ENCODE measurements around the gene FNDC3B.

FNDC3B gene

DNA sequence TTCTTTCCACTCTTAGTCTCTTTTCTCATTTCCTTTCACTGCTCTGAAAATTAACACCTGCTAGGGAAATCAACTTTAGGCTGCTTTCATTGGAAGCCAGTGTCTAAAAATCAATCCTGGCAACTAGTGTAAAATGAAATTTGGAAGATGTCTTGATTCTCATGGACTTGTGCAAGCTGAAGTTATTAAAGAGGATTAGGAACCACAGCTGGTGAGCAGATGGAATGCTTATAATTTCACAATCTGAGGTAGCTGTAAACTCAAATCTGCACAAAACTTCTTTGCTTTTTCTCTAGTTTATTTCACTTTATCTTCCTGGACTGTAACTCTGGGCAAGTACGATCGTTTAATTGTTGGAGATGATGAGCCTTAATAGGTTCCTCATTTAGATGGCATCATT lies 233.3 kb downstream of the FNDC3B start:
- DNase-seq = no peak

GRCh38 chr3:172273378-172273777 lies 234.0 kb downstream of the FNDC3B start:
- no peak for DNase-seq

DNA sequence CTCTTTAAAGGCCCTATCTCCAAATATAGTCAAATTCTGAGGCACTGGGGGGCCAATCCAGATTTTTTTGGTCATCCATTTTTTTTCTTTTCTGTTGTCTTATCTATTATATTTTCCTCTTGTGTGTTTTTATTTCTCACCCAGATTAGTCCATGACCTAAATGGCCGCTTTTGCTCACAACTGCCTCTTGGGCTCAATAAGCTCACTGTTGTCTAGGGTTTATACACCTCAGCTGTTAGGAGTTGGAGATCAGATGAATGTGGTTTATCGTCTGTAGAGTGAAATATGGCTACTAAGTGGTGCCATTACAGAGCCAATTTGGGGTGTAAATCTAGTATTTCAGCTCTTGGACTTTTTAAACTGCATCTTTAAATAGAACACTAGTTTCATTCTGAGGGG lies 235.5 kb downstream of the FNDC3B start:
- no peak for DNase-seq

- no peak for DNase-seq
Observed at GRCh38 chr3:172275586-172275985, 236.2 kb downstream of the FNDC3B start.

GRCh38 chr3:172276103-172276502 lies 236.7 kb downstream of the FNDC3B start:
- no peak for DNase-seq

DNA sequence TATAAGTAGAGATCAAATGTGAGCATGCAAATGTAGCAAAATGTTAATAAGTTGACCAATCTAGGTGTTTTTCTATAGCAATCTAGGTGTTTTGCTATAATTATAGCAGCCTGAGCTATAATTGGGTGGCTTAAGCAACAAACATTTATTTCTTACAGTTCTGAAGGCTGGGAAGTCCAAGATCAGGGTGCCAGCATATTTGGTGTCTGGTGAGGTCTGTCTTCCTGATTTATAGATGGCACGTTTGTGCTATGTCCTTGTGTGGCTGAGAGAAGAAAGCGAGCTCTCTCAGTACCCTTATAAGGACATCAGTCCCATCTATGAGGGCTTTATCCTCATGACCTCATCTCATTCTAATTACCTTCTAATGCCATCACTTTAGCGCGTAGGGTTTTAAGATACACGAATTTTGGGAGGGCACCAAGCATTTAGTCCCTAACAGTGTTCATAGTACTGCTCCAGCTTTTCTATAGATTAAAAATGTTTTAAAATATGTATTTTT lies 237.8 kb downstream of the FNDC3B start:
- no peak for DNase-seq

DNA sequence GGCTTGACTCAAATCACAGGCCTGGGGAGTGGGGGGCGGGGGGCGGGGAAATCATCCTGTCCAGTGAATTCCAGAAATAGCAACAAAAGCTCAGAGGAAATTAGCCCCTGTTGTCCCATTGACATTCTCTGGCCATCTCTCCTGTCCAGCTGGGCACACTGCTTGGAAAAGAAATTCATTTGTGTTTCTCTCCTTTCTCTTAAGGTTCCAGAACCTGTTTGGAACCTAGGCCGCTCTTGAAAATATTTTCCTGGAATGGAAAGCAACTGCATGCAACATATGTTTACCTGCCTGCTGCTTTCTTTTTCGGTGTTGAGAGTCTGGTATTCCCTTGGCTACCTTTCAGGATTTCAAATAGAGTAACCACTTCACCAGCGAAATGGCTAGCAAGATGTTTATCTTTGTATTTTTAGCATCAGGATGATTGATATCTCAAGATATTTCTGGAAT lies 239.8 kb downstream of the FNDC3B start:
- peak; percentile 58 for DNase-seq

DNA sequence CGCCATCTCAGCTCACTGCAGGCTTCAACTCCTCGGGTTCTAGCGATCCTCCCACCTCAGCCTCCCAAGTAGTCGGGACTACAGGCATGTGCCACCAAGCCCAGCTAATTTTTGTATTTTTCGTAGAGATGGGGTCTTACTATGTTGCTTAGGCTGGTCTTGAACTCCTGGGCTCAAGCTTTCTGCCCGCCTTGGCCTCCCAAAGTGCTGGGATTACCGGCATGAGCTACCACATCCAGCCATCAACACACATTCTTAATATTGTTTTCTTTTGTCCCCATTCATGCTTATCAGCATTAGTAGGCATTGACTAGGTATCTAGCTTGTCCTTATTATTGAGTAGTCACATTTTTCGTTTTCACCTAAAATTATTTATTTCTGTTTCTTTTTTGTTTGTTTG lies 240.6 kb downstream of the FNDC3B start:
- no peak for DNase-seq

- no peak for DNase-seq
Observed at GRCh38 chr3:172280406-172281051, 241.2 kb downstream of the FNDC3B start.

- DNase-seq = no peak
Observed at GRCh38 chr3:172281884-172282283, 242.5 kb downstream of the FNDC3B start.

DNA sequence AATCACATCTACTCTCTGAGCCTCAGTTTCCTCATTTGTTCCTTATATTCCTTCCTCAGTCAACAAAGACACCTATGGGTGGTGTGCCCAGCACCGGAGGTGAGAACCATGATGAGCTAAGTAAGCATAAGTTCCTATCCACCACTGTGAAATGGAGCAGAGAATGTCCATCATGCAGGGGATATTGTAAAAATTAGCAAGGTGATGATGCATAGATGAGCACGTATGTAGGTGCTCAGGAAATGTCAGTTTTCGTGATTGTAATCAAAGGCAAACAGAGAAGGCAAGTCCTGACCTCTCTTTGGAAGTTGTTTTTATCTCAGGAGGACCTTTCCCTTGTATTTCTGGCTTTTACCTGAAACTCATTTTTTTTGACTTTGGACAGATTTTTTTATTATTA lies 243.5 kb downstream of the FNDC3B start:
- DNase-seq = no peak

DNA sequence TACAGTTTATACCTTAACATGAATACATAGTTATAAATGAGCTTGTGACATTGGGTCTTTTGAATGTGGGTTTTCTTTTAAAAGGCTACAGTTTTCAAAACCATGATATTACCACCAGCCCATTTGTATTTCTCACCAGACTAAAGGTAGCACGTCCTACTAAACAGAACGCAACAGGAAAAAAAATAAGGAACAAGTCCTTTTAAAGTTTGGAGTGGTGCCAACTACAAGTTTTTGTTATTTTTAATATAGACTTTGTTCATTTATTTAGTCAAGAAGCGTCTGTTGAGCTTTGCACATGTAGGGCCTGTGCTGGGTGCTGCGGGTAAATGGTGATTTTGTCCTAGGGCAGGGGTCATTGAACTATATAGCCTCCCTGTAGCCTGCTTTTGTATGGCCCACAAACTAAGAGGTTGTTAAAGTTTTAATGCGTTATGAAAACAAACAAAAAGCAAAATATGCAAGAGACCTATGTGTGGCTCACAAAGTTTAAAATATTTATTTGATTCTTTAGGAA lies 244.5 kb downstream of the FNDC3B start:
- no peak for DNase-seq

DNA sequence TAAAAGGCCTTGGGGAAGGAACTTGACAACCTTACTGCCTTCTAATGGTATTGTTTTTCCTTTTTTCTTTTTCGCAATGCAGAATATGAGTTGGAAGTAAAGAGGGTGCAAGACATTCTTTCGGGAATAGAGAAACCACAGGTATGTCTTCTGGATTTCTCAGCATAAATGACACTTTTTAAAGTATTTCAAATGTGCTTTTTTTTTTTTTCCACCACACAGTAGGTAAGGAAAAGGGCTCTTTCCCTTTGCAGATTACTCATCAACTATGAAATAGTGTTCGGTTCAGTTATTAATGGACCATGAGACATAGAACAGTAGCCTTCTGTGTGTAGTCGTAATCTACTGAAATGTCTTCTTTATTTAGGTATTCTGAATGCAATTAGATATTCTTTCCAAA lies 246.5 kb downstream of the FNDC3B start:
- DNase-seq = no peak

DNA sequence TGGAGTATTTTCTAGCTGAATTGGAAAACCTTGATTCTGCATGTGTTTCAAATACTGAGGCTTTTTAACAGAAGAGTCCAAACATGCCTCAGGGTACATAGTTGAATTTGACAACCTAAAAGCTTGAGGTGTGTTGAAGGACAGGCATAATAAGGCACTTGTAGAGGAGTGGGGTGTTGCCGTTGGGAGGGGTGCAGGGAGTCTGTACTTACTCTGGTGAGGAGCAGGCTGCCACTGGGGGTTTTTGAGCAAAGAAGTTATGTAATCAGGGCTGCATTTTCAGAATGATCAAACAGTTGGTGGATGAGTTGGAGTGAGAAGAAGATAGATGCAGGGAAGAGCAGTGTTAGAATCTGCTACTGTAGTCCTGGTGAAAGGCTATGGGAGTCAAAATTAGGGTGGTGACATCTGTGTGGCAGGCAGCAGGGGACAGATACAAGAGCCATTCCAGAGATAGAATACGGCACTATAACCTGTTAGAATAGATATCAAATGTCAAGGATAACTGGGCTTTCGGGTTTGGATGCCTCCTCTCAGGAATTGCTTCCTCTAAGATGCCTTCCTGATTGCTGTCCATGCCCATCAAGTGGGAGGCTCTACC lies 247.3 kb downstream of the FNDC3B start:
- no peak for DNase-seq

DNA sequence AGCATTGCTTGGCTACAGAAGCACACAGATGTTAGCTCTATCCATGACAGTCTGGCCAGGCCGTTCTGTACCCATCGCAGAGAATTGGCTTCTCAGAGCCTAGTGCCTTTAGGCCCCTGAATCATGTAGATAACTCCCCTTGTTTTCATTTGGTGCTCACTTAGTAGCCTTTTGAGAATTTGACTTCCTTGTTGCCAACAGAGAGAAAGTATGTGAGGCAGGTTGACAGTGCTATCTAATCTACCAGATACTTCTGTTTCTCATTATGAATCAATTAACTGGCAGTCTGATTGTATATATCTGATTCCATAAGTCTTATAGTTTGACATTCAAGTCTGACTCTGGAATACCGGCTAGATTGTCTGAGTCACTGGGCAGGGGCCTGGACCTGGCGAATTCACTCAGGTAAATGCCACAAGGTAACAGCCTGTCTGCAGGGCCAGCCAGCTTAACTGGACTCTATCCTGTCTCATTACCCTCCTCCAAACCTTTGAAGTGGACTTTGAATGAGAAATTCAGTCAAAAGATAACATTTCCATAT lies 248.6 kb downstream of the FNDC3B start:
- DNase-seq = no peak

GRCh38 chr3:172288651-172289050 lies 249.3 kb downstream of the FNDC3B start:
- DNase-seq = no peak

DNA sequence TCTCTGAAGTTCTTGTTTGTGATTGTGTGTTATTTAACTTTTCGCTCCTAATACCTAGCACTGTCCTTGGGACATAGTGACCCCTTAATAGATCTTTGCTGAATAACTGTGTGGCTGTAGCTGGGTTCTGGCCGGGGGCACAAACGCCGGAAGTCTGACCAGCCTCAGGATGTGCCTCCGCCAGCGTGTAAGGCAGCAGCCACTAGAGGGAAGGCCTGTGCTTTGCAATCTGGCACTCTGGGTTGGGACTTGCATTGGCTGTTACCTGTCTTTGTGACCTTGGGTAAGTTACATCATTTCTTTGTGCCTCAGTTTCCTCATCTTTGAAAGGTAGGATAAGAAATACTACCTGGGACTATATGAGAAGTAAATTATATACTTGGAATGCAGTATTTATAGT lies 250.2 kb downstream of the FNDC3B start:
- no peak for DNase-seq

DNA sequence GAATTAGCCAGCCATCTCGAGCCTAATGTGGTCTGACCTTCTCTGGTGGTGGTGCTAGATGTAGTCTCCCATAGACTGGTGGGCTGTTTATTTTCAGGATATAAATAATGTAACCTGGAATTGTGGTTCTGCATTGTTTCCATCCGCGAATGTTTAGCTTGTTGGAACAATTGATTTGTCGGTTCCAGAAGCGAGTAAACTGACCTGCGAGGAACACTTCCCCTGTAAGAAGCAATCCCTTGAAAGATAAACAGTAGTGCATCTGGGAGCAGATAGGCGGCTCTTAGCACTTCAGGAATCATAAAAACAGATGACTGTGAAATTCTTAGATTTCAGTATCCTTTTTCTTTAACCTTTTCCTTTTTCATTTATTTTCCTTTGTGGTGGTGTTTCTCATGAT lies 251.1 kb downstream of the FNDC3B start:
- DNase-seq = no peak

DNA sequence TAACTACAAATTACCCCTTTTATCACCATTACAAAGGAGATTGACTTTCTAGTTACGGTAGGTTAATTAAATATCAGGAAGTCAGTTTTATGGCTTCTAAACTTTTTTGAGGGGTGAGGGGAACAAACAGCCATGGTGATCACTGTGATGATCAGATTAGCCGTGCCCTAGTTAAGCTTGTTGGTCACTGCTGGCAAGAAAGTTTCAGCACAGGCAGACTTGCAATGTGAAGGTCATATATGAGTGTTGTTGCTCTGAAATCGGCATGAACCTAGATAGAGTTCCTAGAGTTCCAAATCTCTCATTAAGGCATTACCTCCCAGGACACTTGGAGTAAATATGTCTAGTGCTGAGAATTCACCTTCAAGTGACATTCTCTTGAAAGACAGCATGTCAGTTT lies 252.3 kb downstream of the FNDC3B start:
- DNase-seq = no peak

- no peak for DNase-seq
Observed at GRCh38 chr3:172292422-172292821, 253.0 kb downstream of the FNDC3B start.

- no peak for DNase-seq
Observed at GRCh38 chr3:172293093-172293492, 253.7 kb downstream of the FNDC3B start.

GRCh38 chr3:172294223-172294806 lies 254.9 kb downstream of the FNDC3B start:
- no peak for DNase-seq

DNA sequence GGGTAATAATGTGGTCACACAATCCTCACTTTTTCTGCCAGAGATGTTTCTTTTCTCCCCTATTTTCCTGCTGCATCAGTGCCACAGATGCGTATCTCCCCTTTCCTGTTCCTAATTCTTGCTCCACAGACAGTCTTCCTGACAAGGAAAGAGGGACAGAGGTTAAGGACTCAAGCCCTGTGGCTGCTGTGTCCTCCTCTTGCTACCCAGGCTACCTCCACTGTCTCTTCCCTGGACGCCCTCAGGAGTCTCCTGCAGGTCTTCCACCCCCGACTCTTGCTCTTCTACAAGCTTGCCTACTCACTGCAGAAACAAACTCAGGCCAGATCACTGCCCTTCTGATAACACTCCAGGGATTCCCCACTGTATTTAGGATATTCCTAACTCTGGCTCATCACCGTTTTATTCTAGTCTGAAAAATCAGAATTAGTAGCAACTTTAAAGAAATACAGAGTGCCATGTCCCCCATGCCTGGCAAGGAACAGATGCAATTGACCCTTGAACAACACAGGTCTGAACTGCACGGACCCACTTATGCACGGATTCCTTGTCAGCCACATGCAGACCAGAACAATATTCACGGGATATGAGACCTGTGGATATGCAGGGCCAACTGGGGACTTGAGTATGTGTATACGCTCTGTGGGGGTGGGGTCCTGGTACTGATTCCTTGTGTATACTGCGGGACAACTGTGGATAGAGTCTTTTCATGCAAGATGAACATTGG lies 257.0 kb downstream of the FNDC3B start:
- no peak for DNase-seq

Data from NCI-H1092 treated with DMSO at 0.1 percent for 48 hours (cell line).